ENCODE results near the gene MTFR2.

MTFR2 gene

GRCh38 chr6:136192902-136193301 lies 57.2 kb downstream of the MTFR2 start:
- TF ChIP-seq CTCF (IDR thresholded peaks at IDR 0.05; ENCODE audit: control insufficient read depth, insufficient read depth, low read depth, low read length, missing control alignments), result no peak
- DNase-seq (ENCODE audit: low read depth), result no peak

GRCh38 chr6:136191606-136192312 lies 58.4 kb downstream of the MTFR2 start:
- no peak overlapping the region for H3K4me3 ChIP-seq (ENCODE audit: control insufficient read depth, low read depth, low read length)
- no peak for TF ChIP-seq CTCF (IDR thresholded peaks at IDR 0.05; ENCODE audit: control insufficient read depth, insufficient read depth, low read depth, low read length, missing control alignments)
- no peak for DNase-seq (ENCODE audit: low read depth)

More at GRCh38 chr6:136192902-136193301, 57.2 kb downstream of the MTFR2 start:
- no peak overlapping the region for H3K4me3 ChIP-seq (ENCODE audit: control insufficient read depth, low read depth, low read length)

GRCh38 chr6:136189104-136189503 lies 61.0 kb downstream of the MTFR2 start:
- no peak overlapping the region for H3K4me3 ChIP-seq (ENCODE audit: control insufficient read depth, low read depth, low read length)
- no peak for TF ChIP-seq CTCF (IDR thresholded peaks at IDR 0.05; ENCODE audit: control insufficient read depth, insufficient read depth, low read depth, low read length, missing control alignments)
- no peak for DNase-seq (ENCODE audit: low read depth)

- H3K4me3 ChIP-seq (ENCODE audit: control insufficient read depth, low read depth, low read length), result no peak overlapping the region
- DNase-seq (ENCODE audit: low read depth), result no peak
- TF ChIP-seq CTCF (IDR thresholded peaks at IDR 0.05; ENCODE audit: control insufficient read depth, insufficient read depth, low read depth, low read length, missing control alignments), result no peak
These were observed 61.6 kb downstream of the MTFR2 start for GRCh38 chr6:136188486-136188885.

GRCh38 chr6:136186363-136186762 lies 63.7 kb downstream of the MTFR2 start:
- H3K4me3 ChIP-seq (ENCODE audit: control insufficient read depth, low read depth, low read length), result no peak overlapping the region
- no peak for TF ChIP-seq CTCF (IDR thresholded peaks at IDR 0.05; ENCODE audit: control insufficient read depth, insufficient read depth, low read depth, low read length, missing control alignments)
- DNase-seq (ENCODE audit: low read depth), result no peak

GRCh38 chr6:136184738-136185137 lies 65.4 kb downstream of the MTFR2 start:
- H3K4me3 ChIP-seq (ENCODE audit: control insufficient read depth, low read depth, low read length), result no peak overlapping the region
- TF ChIP-seq CTCF (IDR thresholded peaks at IDR 0.05; ENCODE audit: control insufficient read depth, insufficient read depth, low read depth, low read length, missing control alignments), result no peak

More at GRCh38 chr6:136184738-136185137, 65.4 kb downstream of the MTFR2 start:
- no peak for DNase-seq (ENCODE audit: low read depth)
